ENCODE measurements around the gene DHX35.
"Not testable (repeated sequence)": the region's sequence is repeated elsewhere in the genome, so short reads cannot be mapped to it uniquely, and the experiment has no call there.

DHX35 gene

GRCh38 chr20:38940644-38941043 is 21.5 kb upstream of the DHX35 start:
- no peak for DNase-seq (ENCODE audit: low read depth in 3 of 3, low spot score in 1 of 3)

DNA sequence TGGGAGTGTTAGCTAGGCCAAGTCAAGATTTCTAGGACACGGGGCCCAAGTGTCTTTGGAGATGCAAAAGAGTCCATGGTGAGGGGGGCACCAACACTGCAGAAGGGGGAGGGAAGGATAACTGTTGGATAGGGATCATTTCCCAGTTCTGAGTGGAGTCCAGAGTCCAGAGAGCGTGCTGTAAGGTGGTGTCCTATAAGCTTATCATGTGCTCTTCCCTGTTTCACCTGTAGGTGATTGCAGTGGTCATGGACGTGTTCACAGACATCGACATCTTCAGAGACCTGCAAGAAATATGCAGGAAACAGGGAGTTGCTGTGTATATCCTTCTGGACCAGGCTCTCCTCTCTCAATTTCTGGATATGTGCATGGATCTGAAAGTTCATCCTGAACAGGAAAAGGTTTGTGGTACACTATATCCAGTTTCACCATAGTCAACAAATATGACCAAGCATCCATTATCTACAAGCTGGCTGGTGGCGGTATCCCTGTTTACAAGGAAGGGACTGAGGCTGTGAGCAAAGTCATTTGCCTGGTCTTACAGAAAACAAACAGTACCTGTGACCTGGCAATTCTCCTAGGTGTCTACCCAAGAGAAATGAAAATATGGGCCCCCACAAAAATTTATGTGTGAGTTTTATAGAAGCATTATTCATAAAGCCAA is 20.3 kb upstream of the DHX35 start:
- no peak for DNase-seq (ENCODE audit: low read depth in 3 of 3, low spot score in 1 of 3)

- no peak for DNase-seq (ENCODE audit: low read depth in 3 of 3, low spot score in 1 of 3)
Observed at GRCh38 chr20:38945012-38945411, 17.1 kb upstream of the DHX35 start.

DNA sequence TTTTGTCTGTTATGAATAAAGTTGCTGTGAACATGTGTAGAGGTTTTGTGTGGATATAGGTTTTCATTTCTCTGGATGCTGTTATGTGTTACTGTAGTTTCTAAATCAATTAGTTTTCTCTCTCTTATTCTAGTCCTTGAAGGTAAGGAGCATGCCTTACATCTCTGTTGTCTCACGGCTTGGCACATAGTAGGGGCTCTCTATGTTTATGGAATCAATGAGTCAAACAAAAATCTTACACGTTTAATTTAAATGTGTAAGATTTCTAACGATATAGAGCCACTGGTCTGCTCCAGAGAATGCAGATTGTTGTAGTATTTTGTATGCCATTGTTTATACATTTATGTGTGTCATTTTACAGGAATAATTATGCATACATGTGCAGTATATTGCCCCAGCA is 15.3 kb upstream of the DHX35 start:
- no peak for DNase-seq (ENCODE audit: low read depth in 3 of 3, low spot score in 1 of 3)

DNA sequence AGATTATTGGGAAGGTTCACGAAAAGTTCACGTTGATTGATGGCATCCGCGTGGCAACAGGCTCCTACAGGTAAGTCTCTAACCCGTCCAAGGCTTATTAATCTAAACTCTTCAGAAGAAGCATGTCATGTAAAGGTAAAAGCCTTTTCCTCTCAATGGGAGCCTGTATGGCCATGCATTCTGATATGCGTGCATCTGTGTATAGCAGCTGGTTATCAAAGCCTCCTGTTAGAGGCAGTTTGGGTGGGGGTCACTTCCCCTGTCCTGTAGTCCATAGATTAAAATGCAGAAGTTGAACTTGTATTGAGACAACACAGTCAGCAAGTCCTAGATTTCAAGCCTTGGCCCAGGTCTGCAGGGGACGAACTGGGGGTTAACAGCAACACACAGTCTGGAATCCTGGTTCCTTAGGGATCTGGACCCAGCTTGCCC is 14.2 kb upstream of the DHX35 start:
- DNase-seq (ENCODE audit: low read depth in 3 of 3, low spot score in 1 of 3), result no peak

GRCh38 chr20:38950254-38950653 is 11.9 kb upstream of the DHX35 start:
- DNase-seq (ENCODE audit: low read depth in 3 of 3, low spot score in 1 of 3), result no peak

DNA sequence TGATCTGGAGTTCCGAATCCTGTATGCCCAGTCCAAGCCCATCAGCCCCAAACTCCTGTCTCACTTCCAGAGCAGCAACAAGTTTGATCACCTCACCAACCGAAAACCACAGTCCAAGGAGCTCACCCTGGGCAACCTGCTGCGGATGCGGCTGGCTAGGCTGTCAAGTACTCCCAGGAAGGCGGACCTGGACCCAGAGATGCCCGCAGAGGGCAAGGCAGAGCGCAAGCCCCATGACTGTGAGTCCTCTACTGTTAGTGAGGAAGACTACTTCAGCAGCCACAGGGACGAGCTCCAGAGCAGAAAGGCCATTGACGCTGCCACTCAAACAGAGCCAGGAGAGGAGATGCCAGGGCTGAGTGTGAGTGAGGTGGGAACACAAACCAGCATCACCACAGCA is 10.5 kb upstream of the DHX35 start:
- no peak for DNase-seq (ENCODE audit: low read depth in 3 of 3, low spot score in 1 of 3)

DNA sequence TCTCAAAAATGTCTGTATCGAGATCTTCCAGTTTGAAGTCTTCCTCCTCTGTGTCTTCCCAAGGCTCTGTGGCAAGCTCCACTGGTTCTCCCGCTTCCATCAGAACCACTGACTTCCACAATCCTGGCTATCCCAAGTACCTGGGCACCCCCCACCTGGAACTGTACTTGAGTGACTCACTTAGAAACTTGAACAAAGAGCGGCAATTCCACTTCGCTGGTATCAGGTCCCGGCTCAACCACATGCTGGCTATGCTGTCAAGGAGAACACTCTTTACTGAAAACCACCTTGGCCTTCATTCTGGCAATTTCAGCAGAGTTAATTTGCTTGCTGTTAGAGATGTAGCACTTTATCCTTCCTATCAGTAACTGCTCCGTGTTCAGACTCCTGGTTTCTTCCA is 10.0 kb upstream of the DHX35 start:
- no peak for DNase-seq (ENCODE audit: low read depth in 3 of 3, low spot score in 1 of 3)

DNA sequence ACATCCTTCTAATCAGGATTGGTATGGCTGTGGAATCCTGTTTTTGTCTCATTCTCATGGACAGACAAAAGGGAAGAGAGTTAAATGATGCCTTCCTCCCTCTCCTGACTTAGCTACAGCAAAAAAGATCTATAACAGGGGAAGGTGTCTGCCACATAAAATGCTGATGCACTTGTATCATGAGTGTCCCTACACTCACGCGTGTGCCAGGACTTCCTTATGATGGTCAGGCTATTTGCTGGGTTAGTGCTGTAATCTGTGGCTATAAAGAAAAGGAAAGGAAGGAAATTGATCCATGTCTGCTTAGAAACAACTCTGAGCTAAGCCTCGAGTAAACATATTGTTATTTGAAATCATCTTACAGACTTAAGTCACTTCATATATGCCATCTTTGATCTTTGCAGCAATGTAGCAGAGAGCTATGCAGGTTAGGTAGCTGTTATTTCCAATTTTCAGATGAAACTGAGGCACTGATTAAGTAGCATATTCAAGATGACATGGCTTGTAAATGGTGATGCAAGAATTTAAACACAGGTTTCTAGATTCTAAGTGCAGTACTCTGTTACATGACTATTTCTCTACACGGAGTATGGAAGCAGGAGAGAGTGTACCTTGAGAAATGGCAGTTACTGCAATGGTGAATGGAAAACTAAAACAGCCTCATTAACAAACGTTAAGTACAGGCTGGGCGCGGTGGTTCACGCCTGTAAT is 8.4 kb upstream of the DHX35 start:
- DNase-seq (ENCODE audit: low read depth in 3 of 3, low spot score in 1 of 3), result no peak

DNA sequence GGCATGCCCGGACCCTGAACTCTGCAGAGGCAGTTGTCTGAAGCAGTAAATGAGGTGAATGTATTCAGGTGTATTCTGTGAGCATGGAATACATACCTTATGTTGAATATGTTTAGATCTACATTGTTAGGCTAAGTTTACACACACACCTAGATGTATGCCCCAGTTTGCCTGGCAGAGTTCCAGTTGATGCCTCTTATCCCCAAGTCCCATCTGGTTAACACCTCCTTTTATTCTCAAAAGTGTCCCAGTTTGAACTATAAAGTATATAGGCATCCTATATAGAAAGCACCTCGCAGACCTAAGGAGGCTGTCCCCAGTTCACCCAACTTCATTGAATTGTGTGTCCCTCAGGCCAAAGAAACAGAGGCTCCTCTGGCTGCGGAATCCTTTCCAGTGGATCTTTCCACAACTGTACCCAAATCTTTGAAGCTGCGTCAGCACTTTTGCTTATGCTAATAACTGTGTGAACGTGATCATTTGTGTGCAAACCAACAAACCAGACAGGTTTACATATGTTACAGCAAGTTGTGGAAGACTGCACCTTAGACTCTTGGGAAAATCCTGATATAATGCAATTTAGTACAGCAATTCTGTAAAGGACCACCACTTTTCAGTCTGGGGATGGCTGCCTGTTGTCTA is 4.8 kb upstream of the DHX35 start:
- DNase-seq (ENCODE audit: low read depth in 3 of 3, low spot score in 1 of 3), result no peak

DNA sequence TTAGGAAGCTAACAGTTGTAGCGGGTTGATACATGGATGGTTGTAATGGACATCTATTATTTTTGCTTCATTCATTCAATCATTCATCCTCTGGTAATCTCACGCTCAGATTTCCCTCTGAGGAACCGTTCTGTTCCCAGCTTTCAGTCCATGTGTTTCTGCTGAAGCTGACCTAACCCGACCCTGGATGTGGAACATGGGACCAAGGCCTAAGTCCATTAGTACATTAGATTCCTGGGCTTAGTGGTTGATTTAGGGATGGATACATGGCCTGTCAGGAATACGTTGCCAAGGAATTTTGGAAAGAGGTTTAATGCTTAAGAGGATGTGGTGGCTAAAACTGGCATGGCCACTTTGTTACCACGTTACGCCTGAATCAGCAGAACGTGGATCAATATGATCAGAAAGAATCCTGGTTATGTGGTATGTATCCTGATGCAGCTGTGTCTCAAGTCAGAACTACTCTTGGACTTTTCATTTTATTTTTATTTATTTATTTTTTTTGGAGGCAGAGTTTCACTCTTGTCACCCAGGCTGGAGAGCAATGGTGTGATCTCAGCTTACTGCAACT is 4.1 kb upstream of the DHX35 start:
- no peak for DNase-seq (ENCODE audit: low read depth in 3 of 3, low spot score in 1 of 3)

GRCh38 chr20:38960187-38960687 is 1.9 kb upstream of the DHX35 start:
- not testable (repeated sequence) for DNase-seq (ENCODE audit: low read depth in 3 of 3, low spot score in 1 of 3)

- peak in 1 of 3 donors; percentile 17 for DNase-seq (ENCODE audit: low read depth in 3 of 3, low spot score in 1 of 3)
Observed at GRCh38 chr20:38961530-38962043, 557 bp upstream of the DHX35 start.

GRCh38 chr20:38962928-38963401 is 821 bp downstream of the DHX35 start:
- no peak for DNase-seq (ENCODE audit: low read depth in 3 of 3, low spot score in 1 of 3)

DNA sequence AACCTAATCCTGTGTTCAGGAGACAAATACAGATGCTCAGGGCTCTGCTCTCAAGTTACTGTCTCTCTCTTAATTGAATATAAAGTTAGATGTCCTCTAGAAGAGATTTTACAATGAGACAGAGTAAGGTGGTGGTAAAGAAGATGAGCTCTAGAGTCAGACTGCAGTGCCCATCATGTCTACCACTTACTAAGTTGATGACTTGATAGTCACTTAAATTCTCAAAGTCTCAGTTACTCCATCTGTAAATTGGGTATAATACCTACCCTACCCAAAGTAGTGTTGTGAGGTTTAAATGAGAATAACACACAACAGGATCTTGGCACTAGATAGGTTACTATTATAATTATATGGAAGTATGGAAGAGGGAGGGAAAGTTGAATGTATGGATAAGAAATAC is 1.6 kb downstream of the DHX35 start:
- DNase-seq (ENCODE audit: low read depth in 3 of 3, low spot score in 1 of 3), result no peak

- no peak for DNase-seq (ENCODE audit: low read depth in 3 of 3, low spot score in 1 of 3)
Observed at GRCh38 chr20:38965264-38965663, 3.1 kb downstream of the DHX35 start.

- no peak for DNase-seq (ENCODE audit: low read depth in 3 of 3, low spot score in 1 of 3)
Observed at GRCh38 chr20:38968090-38968489, 5.9 kb downstream of the DHX35 start.

DNA sequence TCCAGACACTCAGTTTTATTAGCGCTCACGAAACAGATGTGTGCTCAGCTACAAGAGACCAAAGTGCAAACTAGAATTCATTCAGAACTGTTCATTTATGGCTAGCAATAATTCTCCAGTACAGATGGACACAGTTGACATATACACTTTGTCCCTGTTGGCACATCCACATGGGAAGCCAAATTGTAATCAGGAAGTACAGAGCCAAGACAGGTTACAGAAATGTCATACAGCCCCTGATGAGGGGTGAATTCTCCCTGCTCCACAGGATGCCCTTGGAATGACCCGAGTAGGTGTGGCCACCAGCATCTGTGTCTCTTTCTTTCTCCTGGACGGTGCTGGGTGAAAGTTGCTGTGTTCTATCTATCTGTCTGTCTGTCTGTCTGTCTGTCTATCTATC is 7.6 kb downstream of the DHX35 start:
- no peak for DNase-seq (ENCODE audit: low read depth in 3 of 3, low spot score in 1 of 3)

- DNase-seq (ENCODE audit: low read depth in 3 of 3, low spot score in 1 of 3), result no peak
Observed at GRCh38 chr20:38970302-38970701, 8.2 kb downstream of the DHX35 start.

GRCh38 chr20:38973107-38973506 is 11.0 kb downstream of the DHX35 start:
- DNase-seq (ENCODE audit: low read depth in 3 of 3, low spot score in 1 of 3), result no peak

DNA sequence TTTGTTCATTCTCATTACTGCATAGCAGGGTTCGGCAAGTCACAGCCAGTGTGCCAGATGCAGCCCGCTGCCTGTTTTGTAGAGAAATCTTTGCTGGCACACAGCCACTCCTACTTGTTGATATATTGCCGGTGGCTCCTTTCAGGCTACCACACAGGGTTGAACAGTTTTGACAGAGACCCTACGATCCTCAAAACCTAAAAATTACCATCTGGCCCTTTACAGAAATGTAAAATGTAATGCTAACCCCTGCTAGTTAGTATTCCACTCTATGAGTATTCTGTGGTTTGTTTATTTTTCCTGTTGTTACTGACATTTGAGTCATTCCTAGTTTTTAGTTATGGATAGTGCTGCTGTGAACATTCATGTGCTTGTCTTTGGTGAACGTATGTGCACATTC is 11.5 kb downstream of the DHX35 start:
- DNase-seq (ENCODE audit: low read depth in 3 of 3, low spot score in 1 of 3), result no peak
